H54 (cell line): ENCODE data around the gene GLDC.
"Not testable (repeated sequence)": the region's sequence is repeated elsewhere in the genome, so short reads cannot be mapped to it uniquely, and the experiment has no call there.

Experiments
- DNase-seq: peaks from one replicate; pipeline ENCODE4 v3.0.0; 2011; ENCODE audit warnings: low spot score, mixed read lengths; ENCODE audit not compliant: insufficient read length
- FAIRE-seq: peaks from 3 replicates; lab custom pipeline; 2011; peaks lifted over from hg19 to GRCh38; lab: Jason Lieb, UNC
- POLR2A ChIP-seq: IDR thresholded peaks from 2 replicates; pipeline ENCODE4 v1.6.1; 2011; ENCODE audit warnings: low read depth, mild to moderate bottlenecking, low read length

GLDC gene

GRCh38 chr9:6673326-6674025 lies 27.9 kb upstream of the GLDC start:
- DNase-seq (no peak), FAIRE-seq (no peak)
- no peak for TF ChIP-seq POLR2A

GRCh38 chr9:6672118-6672517 lies 26.6 kb upstream of the GLDC start:
- no peak for DNase-seq
- FAIRE-seq = no peak
- no peak for TF ChIP-seq POLR2A

GRCh38 chr9:6671416-6671815 lies 25.9 kb upstream of the GLDC start:
- TF ChIP-seq POLR2A = no peak
- DNase-seq (no peak), FAIRE-seq (no peak)

- FAIRE-seq (no peak), DNase-seq (no peak)
- no peak for TF ChIP-seq POLR2A
These were observed 24.4 kb upstream of the GLDC start for GRCh38 chr9:6669881-6670280.

- DNase-seq (no peak), FAIRE-seq (peak; percentile 33)
- no peak for TF ChIP-seq POLR2A
These were observed 22.2 kb upstream of the GLDC start for GRCh38 chr9:6667633-6668280.

GRCh38 chr9:6667080-6667479 lies 21.6 kb upstream of the GLDC start:
- DNase-seq (no peak), FAIRE-seq (no peak)
- no peak for TF ChIP-seq POLR2A

GRCh38 chr9:6665628-6666027 lies 20.1 kb upstream of the GLDC start:
- FAIRE-seq = no peak
- DNase-seq = no peak
- no peak for TF ChIP-seq POLR2A

- no peak for DNase-seq
- FAIRE-seq = no peak
- no peak for TF ChIP-seq POLR2A
These were observed 18.7 kb upstream of the GLDC start for GRCh38 chr9:6664204-6664680.

- TF ChIP-seq POLR2A = no peak
- FAIRE-seq = no peak
These were observed 15.0 kb upstream of the GLDC start for GRCh38 chr9:6660512-6660911.

DNA sequence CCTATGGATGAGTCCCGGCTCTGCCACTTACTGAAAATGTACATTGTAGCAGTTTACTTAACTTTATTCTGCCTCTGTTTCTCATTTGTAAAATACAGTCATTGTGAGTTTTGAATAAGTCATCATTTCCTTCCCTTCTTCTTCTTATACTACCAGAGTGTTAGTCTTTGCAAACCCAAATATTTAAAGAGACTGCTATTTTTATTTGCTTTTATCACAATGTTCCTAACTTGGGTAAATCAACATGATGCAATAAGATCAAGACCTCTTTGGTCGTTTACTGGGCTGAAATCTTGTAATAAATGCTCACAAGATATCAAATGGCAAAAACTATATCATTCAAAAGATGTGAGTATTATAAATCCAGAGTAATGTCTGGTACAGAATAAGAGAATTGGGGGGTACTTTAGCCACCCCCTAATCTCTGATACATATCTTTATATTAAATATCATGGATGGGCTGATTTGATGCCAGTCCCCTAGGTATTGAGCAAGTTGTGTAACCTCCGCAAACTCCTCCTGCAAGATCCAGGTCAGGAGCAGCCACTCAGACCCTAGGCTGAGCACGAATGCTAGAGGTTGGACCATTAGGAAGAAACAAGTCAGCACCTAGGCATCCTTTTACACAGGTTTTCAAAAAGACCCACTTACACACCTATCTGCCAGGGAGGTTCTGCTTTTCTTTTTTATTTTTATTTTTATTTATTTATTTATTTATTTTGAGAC lies 13.3 kb upstream of the GLDC start:
- no peak for TF ChIP-seq POLR2A
- FAIRE-seq = no peak
- DNase-seq = no peak

More at GRCh38 chr9:6660512-6660911, 15.0 kb upstream of the GLDC start:
- DNase-seq = no peak

DNA sequence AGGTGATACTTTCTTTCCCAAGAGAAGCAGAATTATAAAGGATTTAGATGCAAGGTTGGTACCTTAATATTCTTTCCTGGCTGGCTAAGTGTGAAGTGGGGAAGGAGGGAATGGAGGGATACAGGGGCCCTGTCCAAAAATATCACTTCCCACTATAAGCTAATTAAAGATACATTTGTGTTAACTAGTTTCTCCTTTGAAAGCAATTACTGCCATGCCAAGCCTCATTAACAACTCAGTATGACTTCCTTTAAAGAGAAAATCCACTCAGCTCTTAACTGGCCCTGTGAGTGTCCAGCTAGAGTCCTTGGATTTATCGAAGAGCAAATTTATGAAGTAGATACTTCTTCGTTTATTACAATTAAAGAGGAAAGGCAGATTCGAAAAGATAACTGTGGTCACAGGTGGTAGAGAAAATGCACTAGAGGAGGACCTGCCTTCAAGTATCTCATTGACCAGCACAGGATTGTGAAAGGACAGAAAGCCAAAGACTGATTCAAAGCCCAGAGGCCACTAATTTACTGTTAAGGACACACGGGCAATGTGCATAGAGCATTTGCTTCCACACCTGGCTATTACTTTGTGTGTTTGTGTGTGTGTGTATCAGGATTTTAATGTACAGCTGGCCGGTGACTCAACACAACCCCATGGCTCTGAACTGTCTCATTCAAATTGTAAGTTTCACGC lies 11.2 kb upstream of the GLDC start:
- FAIRE-seq = no peak
- TF ChIP-seq POLR2A = no peak
- no peak for DNase-seq

DNA sequence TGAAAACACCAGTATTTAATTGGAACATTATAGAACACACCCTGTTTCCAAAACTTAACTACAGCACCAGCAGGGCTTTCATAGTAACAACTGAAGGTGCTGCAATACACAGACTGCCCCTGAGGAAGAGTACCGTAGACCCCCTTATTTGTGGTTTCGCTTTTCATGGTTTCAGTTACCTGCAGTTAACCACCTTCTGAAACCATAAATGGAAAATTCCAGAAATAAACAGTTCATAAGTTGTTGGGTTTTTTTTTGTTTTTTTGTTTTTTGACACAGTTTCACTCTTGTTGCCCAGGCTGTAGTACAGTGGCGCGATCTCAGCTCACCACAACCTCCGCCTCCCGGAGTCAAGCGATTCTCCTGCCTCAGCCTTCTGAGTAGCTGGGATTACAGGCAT lies 9.5 kb upstream of the GLDC start:
- DNase-seq = no peak
- TF ChIP-seq POLR2A = no peak
- no peak for FAIRE-seq

GRCh38 chr9:6646293-6646636 lies 736 bp upstream of the GLDC start:
- no peak for TF ChIP-seq POLR2A
- FAIRE-seq (no peak), DNase-seq (no peak)

DNA sequence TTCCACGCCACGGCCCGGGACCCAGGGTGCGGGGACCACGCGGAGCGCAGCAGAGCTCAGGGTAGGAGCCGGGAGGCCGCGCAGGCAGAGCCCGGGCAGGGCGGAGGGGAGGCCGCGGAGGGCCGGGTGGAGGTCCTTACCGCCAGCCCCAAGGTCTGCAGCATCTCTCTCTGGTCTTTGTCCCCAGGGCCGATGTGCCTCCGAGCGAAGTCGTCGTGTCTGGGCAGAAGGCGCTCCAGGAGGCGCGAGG lies 499 bp downstream of the GLDC start:
- not testable (repeated sequence) for FAIRE-seq, DNase-seq
